AG08395 (cell line): ENCODE measurements around the gene NXN.
"Not testable (repeated sequence)": the region's sequence is repeated elsewhere in the genome, so short reads cannot be mapped to it uniquely, and the experiment has no call there.

Experiments
- DNase-seq: peaks from one replicate; pipeline ENCODE4 v3.0.0; 2012; ENCODE audit warnings: mixed read lengths, low spot score

The NXN gene

DNA sequence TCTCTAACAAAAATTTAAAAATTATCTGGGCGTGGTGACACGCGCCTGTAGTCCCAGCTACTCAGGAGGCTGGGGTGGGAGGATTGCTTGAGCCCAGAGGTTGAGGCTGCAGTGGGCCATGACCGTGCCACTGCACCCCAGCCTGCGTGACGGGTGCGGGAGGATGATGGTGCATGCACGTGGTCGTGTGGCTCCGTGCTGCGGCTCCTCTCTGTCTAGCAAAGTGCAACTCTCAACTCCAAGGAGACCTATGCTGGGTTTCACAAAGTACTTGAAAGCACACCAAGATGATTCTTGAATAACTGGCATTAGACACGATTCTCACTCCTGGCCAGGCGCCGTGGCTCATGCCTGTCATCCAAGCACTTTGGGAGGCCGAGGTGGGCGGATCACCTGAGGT, 25.8 kb downstream of the NXN start:
- no peak for DNase-seq

DNA sequence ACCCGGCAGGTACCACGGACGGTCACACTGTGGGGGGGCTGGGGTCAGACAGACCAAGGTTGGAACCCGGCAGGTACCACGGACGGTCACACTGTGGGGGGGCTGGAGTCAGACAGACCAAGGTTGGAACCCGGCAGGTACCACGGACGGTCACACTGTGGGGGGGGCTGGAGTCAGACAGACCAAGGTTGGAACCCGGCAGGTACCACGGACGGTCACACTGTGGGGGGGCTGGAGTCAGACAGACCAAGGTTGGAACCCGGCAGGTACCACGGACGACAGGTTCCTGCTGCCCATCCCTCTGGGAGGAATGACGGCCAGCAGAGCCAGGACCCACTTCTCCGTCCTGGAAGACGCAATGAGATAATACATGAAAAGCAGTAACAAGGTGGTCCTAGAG, 27.0 kb downstream of the NXN start:
- DNase-seq: not testable (repeated sequence)

DNA sequence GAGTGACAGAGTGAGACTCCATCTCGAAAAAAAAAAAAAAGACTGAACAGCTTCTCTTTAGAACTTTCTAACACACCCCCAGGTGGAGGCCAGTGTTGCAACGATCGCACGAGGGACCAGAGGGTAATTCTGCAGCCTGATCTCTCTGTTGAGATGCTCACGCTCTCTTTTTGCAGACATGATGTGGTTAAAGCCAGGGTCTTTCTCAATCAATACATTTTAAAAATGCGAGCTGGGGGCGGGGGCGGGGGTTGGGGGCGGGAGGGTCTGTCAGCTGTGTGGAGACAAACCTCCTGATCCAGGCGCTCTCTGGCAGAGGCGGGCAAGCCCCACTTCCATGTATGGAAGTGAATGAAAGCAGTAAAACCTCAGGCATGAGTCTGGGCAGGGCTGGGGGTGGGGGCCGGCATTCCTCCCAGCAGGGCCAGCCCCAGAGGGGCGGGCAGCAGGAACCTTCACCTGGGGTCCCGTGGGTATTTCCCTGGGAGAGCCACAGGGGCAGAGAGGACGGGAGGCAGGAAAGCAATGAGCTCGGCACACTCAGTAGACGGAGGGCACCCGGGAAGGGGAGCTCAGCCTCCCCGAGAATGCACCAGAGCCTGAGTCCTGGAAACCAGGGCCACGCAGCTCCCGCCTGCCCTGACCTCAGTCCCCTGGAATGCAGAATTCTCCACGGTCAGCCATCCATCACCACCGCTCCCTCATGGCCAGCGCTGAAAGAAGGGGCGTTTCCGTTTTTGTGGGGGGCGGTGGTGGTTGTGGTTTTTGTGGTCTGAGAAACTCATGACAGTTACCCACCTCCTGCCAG, 28.0 kb downstream of the NXN start:
- DNase-seq: peak; percentile 95

DNA sequence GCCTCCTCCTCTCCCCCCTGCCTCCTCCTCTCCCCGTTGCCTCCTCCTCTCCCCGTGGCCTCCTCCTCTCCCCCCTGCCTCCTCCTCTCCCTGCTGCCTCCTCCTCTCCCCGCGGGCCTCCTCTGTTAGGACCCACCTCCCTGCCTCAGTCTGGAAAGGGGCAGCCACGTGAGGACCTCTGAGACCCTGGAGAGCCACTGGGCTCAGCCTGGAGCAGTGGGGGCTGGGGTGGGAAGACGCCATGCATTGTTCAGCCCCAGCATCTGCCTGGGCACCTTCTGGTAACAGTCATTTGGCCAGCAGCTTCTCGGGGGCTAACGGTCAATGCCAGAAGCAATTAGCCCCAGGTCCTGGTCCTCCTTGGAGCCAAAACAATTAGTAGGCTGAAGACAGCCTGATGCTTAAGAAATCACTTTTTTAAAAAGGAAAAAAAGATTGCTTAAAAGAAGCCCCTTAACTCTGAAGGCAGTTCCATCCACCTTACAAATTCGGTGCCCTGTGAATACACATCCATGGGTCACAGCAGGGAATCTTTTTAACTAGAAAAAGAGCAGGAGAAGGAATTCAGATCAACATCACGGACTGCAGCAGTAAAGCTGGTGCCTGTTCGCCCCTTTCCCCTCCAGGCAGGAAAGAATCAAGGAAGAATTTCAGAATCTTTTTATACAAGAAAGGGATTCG, 29.8 kb downstream of the NXN start:
- no peak for DNase-seq

DNA sequence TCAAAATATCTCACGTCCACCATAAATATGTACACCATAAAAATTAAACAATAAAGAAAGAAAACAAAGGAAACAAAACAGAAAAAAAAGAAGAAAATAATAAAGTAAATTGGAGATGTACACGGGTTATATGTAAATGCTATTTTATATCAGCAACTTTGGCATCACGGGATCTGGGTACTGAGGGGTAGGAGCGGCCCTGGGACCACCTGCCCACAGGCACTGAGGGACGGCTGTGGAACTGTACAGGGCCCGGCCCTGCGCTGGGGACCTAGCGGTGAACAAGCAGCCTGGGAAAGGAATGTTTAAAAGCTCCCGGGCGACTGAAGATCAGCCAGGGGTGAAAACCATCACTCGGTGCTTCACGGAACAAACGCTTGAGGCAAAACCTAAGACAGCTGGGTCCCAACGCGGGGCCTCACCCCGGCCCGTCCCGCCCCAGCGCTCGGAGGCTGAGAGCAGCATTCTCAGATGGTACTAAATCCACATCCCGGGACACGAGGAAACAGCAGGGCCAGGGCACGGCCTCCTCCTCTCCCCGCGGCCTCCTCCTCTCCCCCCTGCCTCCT, 31.2 kb downstream of the NXN start:
- peak; percentile 40 for DNase-seq

DNA sequence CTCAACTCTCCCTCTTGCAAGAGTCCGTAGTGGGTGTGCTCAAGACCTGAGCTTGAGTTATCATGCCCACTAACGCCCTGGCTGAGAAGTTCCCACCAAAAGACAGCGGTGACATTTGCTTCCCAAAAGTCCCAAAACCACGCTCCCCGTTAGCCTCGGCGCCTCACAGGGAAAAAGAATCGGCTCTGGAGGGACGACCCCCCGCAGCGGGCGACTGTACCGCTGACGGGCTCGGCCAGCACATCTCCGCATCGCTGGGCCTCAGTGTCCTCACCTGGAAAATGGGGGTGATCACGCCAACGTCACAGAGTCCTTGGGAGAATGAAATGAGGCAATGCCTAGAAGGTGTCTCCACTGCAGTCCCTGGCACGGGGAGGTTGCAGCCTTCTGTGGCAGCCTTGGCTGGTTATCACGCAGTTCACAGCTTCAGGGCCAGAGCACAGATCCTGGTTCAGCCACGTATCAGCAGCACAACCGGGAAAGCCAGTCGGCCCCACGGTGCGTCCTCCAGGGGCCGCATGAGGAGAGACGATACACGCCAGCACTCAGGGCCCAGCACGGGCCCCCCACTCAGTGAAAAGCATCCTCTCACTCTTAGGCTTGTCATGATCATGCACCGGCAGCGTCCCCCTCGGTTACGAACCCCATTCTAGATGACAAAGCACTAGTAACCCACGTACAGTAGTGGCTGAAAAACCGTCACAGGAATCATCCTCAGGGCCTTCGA, 32.9 kb downstream of the NXN start:
- DNase-seq: no peak

DNA sequence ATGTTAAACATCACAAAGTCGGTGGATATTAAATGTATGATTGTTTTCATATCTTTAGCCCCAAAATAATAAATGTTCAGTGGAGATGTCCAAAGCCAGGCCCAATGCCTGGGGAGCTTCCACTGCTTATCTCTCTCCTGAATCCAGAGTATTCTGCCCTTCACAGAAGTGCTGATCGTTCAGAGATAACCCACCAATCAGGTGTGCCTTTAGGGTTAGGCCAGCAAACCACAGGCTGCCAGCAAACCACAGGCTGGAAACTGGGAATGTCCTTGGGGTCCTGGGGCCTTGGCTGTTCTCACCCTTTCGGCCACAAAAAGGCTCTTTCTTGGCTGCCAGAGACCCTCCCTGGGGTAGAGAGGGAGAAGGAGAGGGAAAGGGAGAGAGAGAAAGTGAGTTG, 33.9 kb downstream of the NXN start:
- DNase-seq: no peak

DNA sequence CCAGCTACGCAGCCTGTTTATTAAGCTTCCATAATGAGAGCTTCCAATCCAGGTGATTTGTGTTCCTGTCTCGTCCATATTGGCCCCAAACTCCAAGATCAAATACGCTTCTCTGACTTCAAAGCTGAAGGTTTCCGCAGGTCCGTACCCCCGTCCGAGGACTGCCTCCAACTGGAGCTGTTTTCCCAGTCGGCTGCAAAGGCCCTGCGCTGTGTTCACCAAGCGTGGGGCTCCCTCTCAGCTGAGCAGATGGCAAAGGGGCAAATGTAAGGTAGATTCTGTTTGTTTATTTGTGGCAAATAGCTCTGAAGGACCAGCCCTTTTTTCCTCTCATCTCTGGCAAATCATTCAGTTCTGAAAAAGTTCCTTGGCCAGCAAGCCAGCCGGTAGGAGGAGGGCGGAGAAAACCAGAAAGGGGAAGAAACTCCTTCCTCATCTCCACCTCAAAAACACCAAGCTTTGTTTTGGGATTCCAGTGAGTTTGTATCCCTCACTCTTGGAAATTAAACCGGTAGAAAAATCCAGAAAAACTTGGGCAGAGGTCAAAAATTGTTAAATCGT, 35.2 kb downstream of the NXN start:
- no peak for DNase-seq

DNA sequence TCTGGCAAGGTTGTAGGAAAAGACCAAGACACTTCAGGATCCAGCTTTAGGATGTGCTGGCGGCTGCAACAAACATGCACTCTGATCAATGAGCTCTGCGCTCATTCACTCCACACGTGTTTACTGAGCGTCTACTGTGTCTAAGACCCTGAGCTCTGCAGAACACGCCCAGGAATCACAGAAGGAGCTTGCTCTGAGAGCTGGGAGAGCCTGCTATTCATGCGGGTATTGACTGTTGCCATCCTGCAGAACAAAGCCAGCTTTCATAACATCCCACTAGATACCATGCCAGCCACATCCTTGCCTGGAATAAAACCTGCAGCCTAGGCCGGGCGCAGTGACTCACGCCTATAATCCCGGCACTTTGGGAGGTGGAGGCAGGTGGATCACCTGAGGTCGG, 44.1 kb downstream of the NXN start:
- DNase-seq: no peak

DNA sequence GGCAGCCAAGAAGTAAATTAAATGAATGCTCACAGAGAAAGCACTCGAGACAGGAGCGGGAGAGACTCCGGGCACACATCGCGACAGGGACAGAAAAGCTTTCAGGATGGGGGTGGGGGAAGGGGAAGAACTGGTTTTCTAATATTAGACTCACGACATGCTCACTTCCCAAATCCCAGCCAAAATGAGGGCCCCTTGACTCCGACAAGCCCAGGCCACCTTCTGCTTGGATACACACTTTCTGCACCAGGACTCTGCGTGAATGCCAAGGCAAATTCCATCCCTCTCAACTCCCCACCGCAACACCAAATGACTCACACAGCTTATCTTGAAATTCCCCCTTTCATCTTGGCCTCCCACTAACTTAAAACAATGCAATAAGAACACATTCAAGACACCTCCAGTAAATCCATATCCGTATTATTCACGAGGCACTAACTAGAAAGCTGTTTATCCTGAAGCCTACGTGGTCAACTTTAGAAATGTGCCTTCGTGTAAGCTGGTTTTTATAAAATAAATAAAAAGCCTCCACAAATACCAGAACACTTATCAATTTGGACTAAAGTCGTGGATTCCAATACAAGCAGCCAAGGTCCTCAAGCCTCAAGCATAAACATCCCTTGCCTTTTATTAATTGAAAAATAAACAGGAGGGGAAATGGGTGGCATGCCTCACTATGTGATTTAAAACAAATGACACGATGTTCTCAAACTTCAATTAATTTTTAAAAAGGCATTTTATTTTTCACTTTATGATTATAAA, 46.1 kb downstream of the NXN start:
- DNase-seq: peak; percentile 83

DNA sequence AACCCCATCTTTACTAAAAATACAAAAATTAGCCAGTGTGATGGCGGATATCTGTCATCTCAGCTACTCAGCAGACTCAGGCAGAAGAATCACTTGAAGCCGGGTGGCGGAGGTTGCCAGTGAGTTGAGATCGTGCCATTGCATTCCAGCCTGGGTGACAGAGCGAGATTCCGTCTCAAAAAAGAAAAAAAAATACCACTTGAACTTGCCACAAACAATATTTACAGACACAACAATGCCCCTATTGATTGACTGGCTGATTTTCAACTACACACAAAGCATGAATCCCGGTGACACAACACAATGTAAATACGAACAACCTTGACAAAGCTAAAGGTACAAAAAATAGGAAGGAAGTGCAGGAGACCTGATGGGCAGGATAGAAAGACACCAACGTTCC, 49.3 kb downstream of the NXN start:
- no peak for DNase-seq

DNA sequence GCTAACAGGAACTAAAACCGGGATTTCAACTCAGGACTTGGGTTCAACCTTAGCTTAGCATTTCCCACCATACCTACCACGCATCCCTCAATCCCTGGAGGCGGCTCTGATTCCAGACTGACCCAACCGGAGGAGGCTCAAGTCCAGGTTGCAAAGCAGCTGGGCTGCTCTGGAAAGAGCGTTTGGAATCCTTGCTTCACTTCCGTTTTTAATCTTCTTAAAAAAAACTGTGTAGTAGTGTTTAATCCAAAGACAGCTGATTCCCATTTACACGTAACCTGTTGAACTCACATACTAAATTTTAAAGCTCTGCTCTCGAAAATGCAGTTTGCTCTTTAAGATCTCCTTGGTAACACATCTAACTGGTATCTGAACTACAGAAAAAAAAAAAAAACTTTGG, 50.0 kb downstream of the NXN start:
- no peak for DNase-seq

DNA sequence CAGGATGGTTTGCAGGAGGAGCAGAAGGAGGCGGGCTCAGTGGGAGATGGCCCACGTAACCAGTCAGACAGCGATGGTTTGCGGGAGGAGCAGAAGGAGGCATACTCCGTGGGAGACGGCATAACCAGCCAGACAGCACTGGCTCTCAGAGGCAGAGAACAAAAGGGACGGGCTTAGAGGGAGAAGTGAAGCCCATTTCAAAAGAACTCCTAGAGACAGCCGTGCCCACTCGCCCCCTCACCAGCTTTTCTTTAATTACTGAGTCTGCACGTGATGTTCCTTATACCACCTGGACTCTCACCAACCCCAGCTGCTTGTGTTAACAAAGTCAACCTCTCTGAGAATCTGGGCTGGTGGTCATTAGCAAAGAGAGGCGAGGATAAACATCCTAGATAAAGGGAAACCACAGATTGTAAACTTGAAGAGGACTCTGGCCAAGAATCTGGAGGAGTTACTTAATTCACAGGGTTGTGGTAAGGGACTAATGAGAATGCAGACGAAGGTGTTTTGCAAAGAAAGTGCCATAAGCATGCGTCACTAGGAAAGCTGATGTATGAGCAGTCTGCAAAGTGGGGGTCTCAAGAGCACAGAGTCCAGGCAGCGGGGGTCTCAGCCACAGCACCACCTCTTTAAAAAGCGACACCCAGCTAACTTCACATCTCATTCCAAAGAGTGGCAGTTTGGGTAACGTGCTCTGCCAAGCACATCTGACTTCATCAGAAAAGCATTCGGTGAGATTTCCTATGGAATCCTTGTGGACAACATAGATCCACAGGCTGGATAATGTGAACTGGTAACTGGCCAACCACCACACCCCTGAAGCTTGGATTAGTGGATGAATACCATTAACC, 51.7 kb downstream of the NXN start:
- DNase-seq: peak; percentile 90

DNA sequence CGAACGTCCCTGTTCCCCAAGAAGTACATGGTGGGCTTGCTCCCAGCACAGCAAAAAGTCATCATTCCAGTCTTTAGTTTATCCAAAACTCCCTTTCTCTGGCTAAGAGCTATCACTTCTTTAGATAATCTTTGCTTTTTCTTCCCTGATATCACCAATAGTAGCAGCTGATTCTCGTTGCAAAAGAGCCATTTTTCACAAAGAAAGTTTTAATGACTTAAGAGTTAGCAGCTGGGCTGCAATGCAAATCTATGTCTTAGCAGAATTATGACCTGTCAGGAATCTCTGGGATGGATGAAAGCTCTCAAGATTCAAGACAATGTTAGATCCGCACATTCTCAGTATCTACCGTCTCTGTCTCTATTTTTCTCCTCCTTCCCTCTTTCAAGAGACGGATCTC, 53.8 kb downstream of the NXN start:
- no peak for DNase-seq

DNA sequence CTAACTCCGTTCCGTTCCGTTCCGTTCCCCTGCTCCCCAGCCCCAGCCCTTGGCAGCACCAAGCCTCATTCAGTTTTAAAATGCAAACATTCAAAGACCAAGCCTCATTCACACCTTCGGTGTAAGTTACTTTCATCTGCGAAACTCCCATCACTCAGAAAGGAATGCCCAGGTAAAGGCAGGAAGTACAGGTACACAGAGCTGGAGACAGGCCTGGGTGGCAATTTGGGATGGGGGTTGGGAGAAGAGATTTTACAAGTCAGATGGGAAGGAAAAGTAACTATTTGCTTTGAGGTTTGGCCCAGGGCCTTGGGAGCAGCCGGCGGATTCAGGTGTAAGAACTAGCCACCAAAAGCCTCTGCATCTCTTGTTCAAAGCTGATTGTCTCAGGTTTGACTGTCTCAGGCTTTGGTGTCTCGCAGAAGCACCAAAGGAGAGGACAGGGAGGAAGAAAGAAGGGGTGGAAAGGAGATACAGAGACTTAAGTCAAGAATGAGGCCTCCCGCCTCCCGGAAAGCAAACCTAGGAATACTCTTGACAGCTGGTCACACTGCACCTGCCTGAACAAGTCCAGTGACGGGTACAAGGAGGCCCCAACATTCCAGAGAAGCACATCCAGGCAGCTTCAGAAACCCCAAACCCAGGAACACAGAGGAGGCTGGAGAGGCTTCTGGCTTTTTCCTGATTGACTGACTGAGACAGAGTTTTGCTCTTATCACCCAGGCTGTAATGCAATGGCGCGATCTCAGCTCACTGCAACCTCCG, 54.7 kb downstream of the NXN start:
- no peak for DNase-seq

DNA sequence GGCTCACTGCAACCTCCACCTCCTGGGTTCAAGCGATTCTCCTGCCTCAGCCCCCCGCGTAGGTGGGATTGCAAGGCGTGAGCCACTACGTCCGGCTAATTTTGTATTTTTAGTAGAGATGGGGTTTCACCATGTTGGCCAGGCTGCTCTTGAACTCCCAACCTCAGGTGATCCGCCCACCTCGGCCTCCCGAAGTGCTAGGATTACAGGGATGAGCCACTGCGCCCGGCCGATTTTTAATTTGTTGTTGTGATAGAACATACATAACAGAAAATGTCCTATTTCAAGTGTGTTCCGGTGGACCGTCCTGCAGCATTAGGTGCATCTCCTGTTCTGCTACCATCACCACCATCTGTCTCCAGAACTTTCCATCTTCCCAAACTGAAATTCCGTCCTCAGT, 55.3 kb downstream of the NXN start:
- not testable (repeated sequence) for DNase-seq

DNA sequence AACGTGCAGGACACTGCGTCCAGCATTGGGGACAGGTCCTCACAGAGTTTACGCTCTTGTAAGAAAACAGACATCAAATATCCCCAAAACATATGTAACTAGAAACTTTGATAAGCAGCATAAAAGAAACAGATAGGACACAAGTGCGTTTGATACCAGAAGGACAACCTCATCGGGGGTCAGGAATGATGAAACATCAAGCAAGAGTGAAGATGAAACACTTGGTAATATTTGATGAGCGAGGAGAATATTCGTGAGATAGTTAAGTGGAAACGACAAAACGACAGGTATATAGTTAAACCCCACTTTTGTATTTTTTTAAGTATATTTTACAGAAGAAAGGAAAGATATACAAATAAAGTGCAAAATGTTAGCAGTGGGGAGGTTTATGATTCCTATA, 55.9 kb downstream of the NXN start:
- DNase-seq: no peak

DNA sequence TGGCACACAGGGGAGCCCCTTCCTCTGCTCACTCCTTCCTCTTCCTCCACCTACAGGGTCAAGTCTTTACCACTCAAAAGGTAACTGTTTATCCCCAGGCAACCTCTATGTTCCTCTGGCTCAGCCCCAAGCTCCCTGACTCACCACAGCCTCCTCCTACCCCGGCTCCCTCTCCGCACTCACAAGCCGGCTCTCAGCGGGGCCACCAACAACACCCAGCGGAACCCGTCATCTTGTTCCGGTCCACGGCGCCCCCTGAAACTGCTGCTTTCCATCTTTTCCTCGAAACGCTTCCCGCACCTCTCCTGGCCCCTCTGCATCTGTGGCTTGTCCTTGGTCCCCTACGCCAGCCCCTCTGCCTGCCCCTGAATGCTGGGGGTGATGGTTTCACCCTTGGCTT, 58.4 kb downstream of the NXN start:
- no peak for DNase-seq

DNA sequence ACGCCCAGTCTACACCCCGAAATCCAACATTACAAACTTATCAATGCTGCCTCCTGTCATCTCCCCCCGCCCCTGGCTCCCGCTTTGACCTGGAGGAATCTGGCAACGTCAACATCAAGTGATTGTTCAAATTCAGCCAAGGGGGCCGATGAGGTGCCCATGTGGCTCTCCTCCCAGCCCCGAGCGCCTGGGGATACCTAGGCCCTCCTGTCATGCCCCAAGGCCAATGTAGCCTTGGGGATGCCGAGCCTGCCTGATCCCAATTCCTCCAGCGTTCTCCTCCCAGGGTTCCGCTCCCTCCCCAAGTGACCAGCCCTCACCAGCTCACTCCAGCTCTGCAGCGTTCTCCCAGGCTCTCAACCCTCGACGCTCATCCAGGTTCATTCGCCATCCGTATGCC, 59.4 kb downstream of the NXN start:
- no peak for DNase-seq
